H1 (cell line): ENCODE data around the gene LMO2. TPM values are rescaled to one million over a fixed set of nuclear protein-coding genes. Genes with fewer than 3 reads are reported as not detected.

Experiments
- CTCF ChIA-PET: fragments of 300-600 bp; sonication (Branson Sonifier 250); formaldehyde crosslinking; loops from one replicate; lab custom pipeline; 2021; ENCODE audit not compliant: partially characterized antibody; lab: Charles Lee
- POLR2A ChIA-PET: fragments of 300-600 bp; sonication (Branson Sonifier 250); formaldehyde crosslinking; loops from one replicate; lab custom pipeline; 2021; ENCODE audit warnings: inconsistent platforms; ENCODE audit not compliant: partially characterized antibody; lab: Charles Lee
- DNase-seq, 2 experiments: peaks; one replicate each; pipeline versions ENCODE4 v3.0.0 to v3.0.0-alpha.2; 2010 to 2022; ENCODE audit warnings: low spot score in 2 of 2, low read depth in 1 of 2, mixed read lengths in 1 of 2
- FAIRE-seq: peaks from 2 replicates; lab custom pipeline; 2011; peaks lifted over from hg19 to GRCh38; lab: Jason Lieb, UNC
- H2AFZ ChIP-seq: 2 replicates; pipeline ENCODE4 v1.8.1; 2012; ENCODE audit warnings: low read length, inconsistent platforms
- H2AK5ac ChIP-seq: 2 replicates; pipeline ENCODE4 v1.6.1; 2013; ENCODE audit warnings: low read depth, low read length
- H2BK120ac ChIP-seq: replicated peaks from 2 replicates; pipeline ENCODE3; 2013; ENCODE audit warnings: low read depth, low read length, inconsistent platforms
- H2BK12ac ChIP-seq: 2 replicates; pipeline ENCODE4 v1.6.1; 2013; ENCODE audit warnings: low read depth, low read length
- H2BK15ac ChIP-seq: 2 replicates; pipeline ENCODE4 v1.6.1; 2013; ENCODE audit warnings: low read length
- H2BK20ac ChIP-seq: 2 replicates; pipeline ENCODE4 v1.6.1; 2013; ENCODE audit warnings: low read length
- H2BK5ac ChIP-seq: 2 replicates; pipeline ENCODE4 v1.6.1; 2013; ENCODE audit warnings: low read depth, low read length
- H3K14ac ChIP-seq: 2 replicates; pipeline ENCODE4 v1.6.1; 2013; ENCODE audit warnings: inconsistent platforms; ENCODE audit not compliant: insufficient read length
- H3K18ac ChIP-seq: 2 replicates; pipeline ENCODE4 v1.6.1; 2013; ENCODE audit warnings: low read length; ENCODE audit errors: extremely low read depth
- H3K23ac ChIP-seq: 2 replicates; pipeline ENCODE4 v1.6.1; 2013; ENCODE audit warnings: inconsistent platforms; ENCODE audit not compliant: insufficient read length
- H3K23me2 ChIP-seq: 2 replicates; pipeline ENCODE4 v1.6.1; 2013; ENCODE audit warnings: low read depth, low read length
- H3K27ac ChIP-seq: 2 replicates; pipeline ENCODE4 v1.6.1; 2011; ENCODE audit warnings: low read depth, low read length, inconsistent platforms
- H3K27me3 ChIP-seq, 4 experiments: replicated peaks in 1 of 4; 1 replicate in 1 of 4; 2 replicates in 3 of 4; pipeline versions ENCODE4 v1.6.1 to v1.8.1; 2011 to 2013; ENCODE audit warnings: low read length in 3 of 4, mild to moderate bottlenecking in 3 of 4, inconsistent platforms in 2 of 4, mixed read lengths in 2 of 4, moderate library complexity in 1 of 4; ENCODE audit not compliant: control insufficient read depth in 3 of 4, insufficient read depth in 3 of 4; ENCODE audit errors: extremely low read depth in 1 of 4
- H3K36me3 ChIP-seq, 4 experiments: 2 replicates each; pipeline versions ENCODE4 v1.6.1 to v1.8.1; 2011 to 2013; ENCODE audit warnings: mild to moderate bottlenecking in 4 of 4, low read length in 3 of 4, moderate library complexity in 2 of 4, control low read depth in 1 of 4, inconsistent platforms in 1 of 4; ENCODE audit not compliant: insufficient read depth in 4 of 4, control insufficient read depth in 2 of 4
- H3K4ac ChIP-seq: replicated peaks from 2 replicates; pipeline ENCODE3; 2013; ENCODE audit warnings: low read length, low read depth, mixed read lengths, inconsistent platforms; ENCODE audit not compliant: insufficient read length
- H3K4me1 ChIP-seq, 4 experiments: replicated peaks in 1 of 4; 1 replicate in 1 of 4; 2 replicates in 3 of 4; pipeline versions ENCODE4 v1.6.1 to v1.8.1; 2011 to 2013; ENCODE audit warnings: low read length in 3 of 4, inconsistent platforms in 2 of 4, mixed read lengths in 1 of 4; ENCODE audit not compliant: insufficient read depth in 4 of 4, control insufficient read depth in 3 of 4
- H3K4me2 ChIP-seq, 2 experiments: 2 replicates each; pipeline versions ENCODE4 v1.6.1 to v1.8.1; 2011 to 2013; ENCODE audit warnings: low read depth in 2 of 2, low read length in 2 of 2, control low read depth in 1 of 2, inconsistent platforms in 1 of 2, mild to moderate bottlenecking in 1 of 2; ENCODE audit not compliant: insufficient read depth in 1 of 2
- H3K4me3 ChIP-seq, 4 experiments: fragments of 200-600, 300-600 bp in 1 of 4; sonication (generic), shearing (Covaris generic), sonication (Bioruptor Twin) in 1 of 4; 2 replicates each; pipeline versions ENCODE4 v1.5.1 to v1.8.1; 2011 to 2016; ENCODE audit warnings: low read length in 4 of 4, low read depth in 3 of 4, control low read depth in 2 of 4, inconsistent platforms in 2 of 4, mild to moderate bottlenecking in 2 of 4, mixed read lengths in 1 of 4, moderate library complexity in 1 of 4; ENCODE audit not compliant: insufficient read depth in 2 of 4; ENCODE audit errors: extremely low read depth in 1 of 4
- H3K56ac ChIP-seq: replicated peaks from 2 replicates; pipeline ENCODE3; 2013; ENCODE audit warnings: low read depth, mild to moderate bottlenecking, mixed read lengths, low read length, inconsistent platforms; ENCODE audit not compliant: insufficient read length
- H3K79me1 ChIP-seq: 2 replicates; pipeline ENCODE4 v1.6.1; 2013; ENCODE audit warnings: low read depth, low read length, control low read depth
- H3K79me2 ChIP-seq, 2 experiments: 2 replicates each; pipeline versions ENCODE4 v1.6.1 to v1.8.1; 2012 to 2013; ENCODE audit warnings: low read length in 2 of 2, mild to moderate bottlenecking in 2 of 2, inconsistent platforms in 1 of 2; ENCODE audit not compliant: insufficient read depth in 2 of 2, control insufficient read depth in 1 of 2
- H3K9ac ChIP-seq, 4 experiments: replicated peaks in 1 of 4; 1 replicate in 1 of 4; 2 replicates in 3 of 4; pipeline versions ENCODE4 v1.6.1 to v1.8.1; 2011 to 2013; ENCODE audit warnings: low read depth in 3 of 4, low read length in 3 of 4, control low read depth in 2 of 4, mild to moderate bottlenecking in 2 of 4, moderate library complexity in 2 of 4, inconsistent platforms in 1 of 4; ENCODE audit errors: extremely low read depth in 1 of 4
- H3K9me3 ChIP-seq, 2 experiments: 2 replicates each; pipeline versions ENCODE4 v1.6.1 to v1.8.1; 2012 to 2013; ENCODE audit warnings: mild to moderate bottlenecking in 2 of 2, moderate library complexity in 2 of 2, control low read depth in 1 of 2, inconsistent platforms in 1 of 2, low read depth in 1 of 2, low read length in 1 of 2, mixed read lengths in 1 of 2; ENCODE audit not compliant: insufficient read depth in 2 of 2
- H4K20me1 ChIP-seq, 2 experiments: replicated peaks in 1 of 2; 2 replicates each; pipeline versions ENCODE3 to v1.8.1; 2011 to 2013; ENCODE audit warnings: inconsistent platforms in 2 of 2, low read length in 2 of 2, mild to moderate bottlenecking in 1 of 2; ENCODE audit not compliant: insufficient read depth in 2 of 2, control insufficient read depth in 1 of 2
- H4K5ac ChIP-seq: 2 replicates; pipeline ENCODE4 v1.6.1; 2013; ENCODE audit warnings: low read length, low read depth, mixed read lengths, inconsistent platforms; ENCODE audit not compliant: insufficient read length
- H4K8ac ChIP-seq: 2 replicates; pipeline ENCODE4 v1.8.0; 2013; ENCODE audit warnings: mild to moderate bottlenecking, moderate library complexity, low read length, inconsistent platforms; ENCODE audit not compliant: insufficient read depth; ENCODE audit errors: extremely low read depth
- H4K91ac ChIP-seq: replicated peaks from 2 replicates; pipeline ENCODE3; 2013; ENCODE audit warnings: low read length, mixed read lengths, inconsistent platforms; ENCODE audit not compliant: insufficient read length
- ASH2L ChIP-seq: fragments of 200-600, 300-600 bp; sonication (generic); IDR thresholded peaks from one replicate; pipeline ENCODE4 v1.7.1; 2017; ENCODE audit warnings: low read length
- ATF3 ChIP-seq: IDR thresholded peaks from 2 replicates; pipeline ENCODE4 v1.6.1; 2011; ENCODE audit warnings: low read depth, mild to moderate bottlenecking, low read length; ENCODE audit not compliant: insufficient read depth
- EGR1 ChIP-seq: IDR thresholded peaks from 2 replicates; pipeline ENCODE4 v1.6.1; 2011; ENCODE audit warnings: low read depth, low read length, borderline replicate concordance
- KDM1A ChIP-seq: fragments of 200-600, 300-600 bp; sonication (generic); IDR thresholded peaks from 2 replicates; pipeline ENCODE4 v1.7.1; 2016; ENCODE audit warnings: mild to moderate bottlenecking, low read length, borderline replicate concordance
- MAFK ChIP-seq: IDR thresholded peaks from 2 replicates; pipeline ENCODE4 v1.6.1; 2012; ENCODE audit warnings: low read depth, mild to moderate bottlenecking, improper control_type of control experiment, low read length
- MAX ChIP-seq: IDR thresholded peaks from 2 replicates; pipeline ENCODE4 v1.6.1; 2012; ENCODE audit warnings: inconsistent platforms
- RBBP5 ChIP-seq: IDR thresholded peaks from 2 replicates; pipeline ENCODE4 v1.7.1; 2012; ENCODE audit warnings: low read depth, mild to moderate bottlenecking, inconsistent platforms, low read length, moderate library complexity, borderline replicate concordance
- RNF2 ChIP-seq: fragments of 200-900, 300-1000 bp; sonication (generic); IDR thresholded peaks from 2 replicates; pipeline ENCODE4 v1.7.1; 2016; ENCODE audit warnings: borderline replicate concordance, low read depth, mild to moderate bottlenecking, antibody characterized with exemption, low read length; ENCODE audit not compliant: poor library complexity, severe bottlenecking; ENCODE audit errors: missing control alignments
- TAF1 ChIP-seq: IDR thresholded peaks from 2 replicates; pipeline ENCODE4 v1.6.1; 2011; ENCODE audit warnings: mild to moderate bottlenecking, low read depth, low read length
- ZNF274 ChIP-seq: IDR thresholded peaks from 2 replicates; pipeline ENCODE4 v1.7.0; 2012; ENCODE audit warnings: low read length, borderline replicate concordance; ENCODE audit errors: extremely low read depth
- WGBS, 2 experiments: shearing (Covaris generic) in 1 of 2; methylation state at CpG; one replicate each; pipeline versions ENCODE4 v1.1.6 to v1.1.7; 2013 to 2015; ENCODE audit warnings: low lambda C conversion rate in 2 of 2, mixed read lengths in 2 of 2, inconsistent platforms in 1 of 2, low coverage in 1 of 2, missing lambda C conversion rate in 1 of 2; ENCODE audit not compliant: insufficient replicate concordance in 2 of 2, insufficient coverage in 1 of 2, insufficient read length in 1 of 2; ENCODE audit errors: extremely low coverage in 1 of 2, missing lambda C conversion rate in 1 of 2; 5-methylcytosine and 5-hydroxymethylcytosine counted together
- polyA plus RNA-seq, 7 experiments: library from polyadenylated mRNA; depleted of rRNA in 3 of 7; stranded (reverse) in 5 of 7; unstranded in 2 of 7; fragments of >200 nt in 5 of 7; fragments of 200-250 nt in 2 of 7; gene quantifications; 1 replicate in 5 of 7; 2 replicates in 1 of 7; 4 replicates in 1 of 7; pipeline versions ENCODE4 v1.2.1 to v1.2.3, GENCODE V29; 2011 to 2013; ENCODE audit warnings: missing spikeins in 2 of 7, mixed read lengths in 2 of 7
- total RNA-seq: library from RNA; stranded (reverse); fragmentation: NEBNext Ultra II Directional; extraction: Animal tissue kit (Norgen Biotek cat#: 25700); gene quantifications from 2 replicates; pipeline ENCODE4 v1.2.1, GENCODE V29; 2021

The LMO2 gene
- total and polyA plus RNA-seq, 2 of the 8 experiments (the other 6 are each of a cell fraction or from before 2014, with no cell fraction given) = 1.6 to 2.7 TPM

- no peak overlapping the region for H4K8ac ChIP-seq
- H3K27ac ChIP-seq = no peak overlapping the region
- no peak overlapping the region for H3K4ac ChIP-seq
- H3K79me2 ChIP-seq = no peaks in the 10 kb centered on the region
- FAIRE-seq (no peak), DNase-seq (no peak)
- ChIA-PET POLR2A (no interaction called here), CTCF (interaction anchor here (0.6 to 1.4 kb wide), 2 partner anchors 12 to 165 kb away, joined by 4 to 5 read pairs; no protein-coding TSS in a partner anchor)
- H4K5ac ChIP-seq = no peak overlapping the region
- no peak overlapping the region for H3K23ac ChIP-seq
- TF ChIP-seq KDM1A = no peak
- TF ChIP-seq MAFK = no peak
- TF ChIP-seq ZNF274 = no peak
- no peak for TF ChIP-seq ASH2L
- no peak for TF ChIP-seq EGR1
- TF ChIP-seq RBBP5 = no peak
- no peak for TF ChIP-seq RNF2
- TF ChIP-seq MAX = no peak
- TF ChIP-seq TAF1 = no peak
- no peak for TF ChIP-seq ATF3
- no peak overlapping the region for H2AFZ ChIP-seq
- no peak overlapping the region for H3K4me3 ChIP-seq
- no peaks in the 10 kb centered on the region for H3K4me1 ChIP-seq
- H4K91ac ChIP-seq = no peak overlapping the region
- no peak overlapping the region for H2BK12ac ChIP-seq
- no peak overlapping the region for H2BK5ac ChIP-seq
- no peak overlapping the region for H2AK5ac ChIP-seq
- H3K56ac ChIP-seq = no peak overlapping the region
- no peaks in the 10 kb centered on the region for H3K36me3 ChIP-seq
- no peaks in the 10 kb centered on the region for H3K23me2 ChIP-seq
- H3K9ac ChIP-seq = no peak overlapping the region
- 88% methylated on average over 4 of the region's 4 CpGs; no CpG with 5 or more reads in 1 of the 2 experiments for WGBS, 2 experiments
- H2BK120ac ChIP-seq = no peak overlapping the region
- no peaks in the 10 kb centered on the region for H3K9me3 ChIP-seq
- no peak overlapping the region for H3K18ac ChIP-seq
- no peak overlapping the region for H3K4me2 ChIP-seq
- H2BK15ac ChIP-seq = no peak overlapping the region
- no peaks in the 10 kb centered on the region for H3K79me1 ChIP-seq
- no peaks in the 10 kb centered on the region for H3K27me3 ChIP-seq
- H3K14ac ChIP-seq = no peak overlapping the region
- no peaks in the 10 kb centered on the region for H4K20me1 ChIP-seq
- no peak overlapping the region for H2BK20ac ChIP-seq
Measured at GRCh38 chr11:33897761-33898375, 6.0 kb upstream of the LMO2 start.
